NCI-H2107 (cell line): ENCODE data around the gene COL4A1.

ENCODE experiments used
- DNase-seq: peaks from one replicate; lab custom pipeline; 2025; lab: John Stamatoyannopoulos, UW

The COL4A1 gene

DNA sequence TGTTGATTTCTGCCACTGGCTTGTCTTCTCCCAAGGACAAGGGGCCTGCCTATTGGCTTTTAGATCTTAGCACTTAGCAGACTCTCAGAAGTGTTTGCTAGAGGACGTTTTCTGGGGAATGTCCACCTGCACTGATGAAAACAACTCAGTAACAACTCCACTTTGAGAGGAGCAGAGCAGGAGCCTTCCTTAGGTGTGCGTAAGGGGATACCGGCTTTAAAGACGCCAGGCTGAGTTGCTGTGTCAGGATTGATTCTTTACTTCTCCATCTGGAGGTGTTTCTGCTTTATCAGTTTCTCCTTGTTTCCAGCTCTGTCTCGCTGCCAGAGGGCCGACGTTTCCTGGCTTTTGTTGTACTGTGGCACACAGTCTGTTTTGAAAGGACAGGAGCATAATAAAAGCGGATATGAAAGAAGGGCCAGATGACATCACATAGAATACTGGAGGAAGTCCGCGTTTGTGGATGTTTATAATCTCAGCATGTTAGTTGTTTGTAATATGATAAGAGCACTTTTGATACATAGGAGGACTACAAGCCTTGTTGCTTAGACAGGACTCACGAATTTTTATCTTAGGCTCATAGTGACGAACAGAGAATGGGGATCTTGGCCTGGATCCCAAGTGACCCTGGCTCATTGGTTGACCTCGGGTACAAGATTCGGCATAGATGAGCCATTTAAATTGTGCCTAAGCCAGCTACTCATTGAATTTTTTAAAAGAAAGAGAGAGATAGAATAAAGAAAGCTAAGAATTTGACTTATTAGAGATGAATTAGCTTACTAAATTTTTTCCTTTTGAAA is 34.7 kb upstream of the COL4A1 start:
- DNase-seq = no peak

GRCh38 chr13:110340812-110341444 is 34.0 kb upstream of the COL4A1 start:
- no peak for DNase-seq

- no peak for DNase-seq
Measured at GRCh38 chr13:110339975-110340550, 33.1 kb upstream of the COL4A1 start.

DNA sequence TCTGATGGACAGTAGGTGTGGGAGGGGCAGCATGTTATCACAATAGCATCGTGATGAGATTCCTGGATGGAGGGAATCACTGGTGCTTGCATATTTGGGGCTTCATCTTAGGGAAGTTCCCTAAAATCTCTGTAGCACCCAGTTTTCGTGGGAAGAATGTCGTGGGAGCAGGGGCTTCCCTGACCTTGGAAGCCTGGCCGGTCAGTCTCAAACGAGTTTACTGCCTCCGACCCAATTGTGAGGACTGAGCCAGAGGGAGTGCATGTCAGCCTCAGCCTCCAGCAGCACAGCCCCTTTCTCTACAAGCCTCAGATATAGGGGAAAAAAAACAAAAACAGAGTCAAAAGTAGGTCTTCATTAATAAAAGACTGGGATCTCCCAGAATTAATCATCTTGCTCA is 32.3 kb upstream of the COL4A1 start:
- DNase-seq = no peak

DNA sequence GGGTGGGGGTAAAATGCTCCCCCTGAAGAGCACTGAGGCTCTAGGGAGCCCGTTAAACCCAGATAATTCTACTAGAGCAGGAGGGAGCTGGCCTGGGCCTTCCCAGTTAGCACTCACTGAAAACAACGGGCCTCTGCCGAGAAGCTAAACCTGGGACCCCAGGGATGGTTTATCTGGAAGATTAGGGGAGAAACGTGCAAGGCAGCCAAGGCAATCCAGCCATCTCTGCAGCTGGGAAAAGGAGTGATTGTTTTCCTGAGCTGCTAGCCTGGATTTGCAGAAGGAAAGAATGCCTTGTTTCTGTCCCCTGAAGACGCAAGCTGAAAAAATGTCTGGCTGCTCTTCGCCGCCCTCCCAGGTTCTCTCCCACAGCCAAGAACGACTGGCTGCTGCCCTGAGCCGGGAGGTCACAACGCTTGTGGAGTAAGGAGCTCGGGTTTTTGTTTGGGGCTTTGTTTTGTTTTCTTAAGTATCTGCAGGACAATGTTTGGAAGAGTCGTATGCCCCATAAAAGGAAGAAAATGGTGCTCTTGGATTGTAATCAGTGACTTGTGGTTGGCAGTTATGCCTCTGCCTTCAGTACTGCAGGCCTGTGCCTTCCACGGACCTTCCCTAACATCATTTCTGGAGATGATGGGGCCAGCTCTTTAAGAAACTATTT is 31.6 kb upstream of the COL4A1 start:
- DNase-seq = no peak

DNA sequence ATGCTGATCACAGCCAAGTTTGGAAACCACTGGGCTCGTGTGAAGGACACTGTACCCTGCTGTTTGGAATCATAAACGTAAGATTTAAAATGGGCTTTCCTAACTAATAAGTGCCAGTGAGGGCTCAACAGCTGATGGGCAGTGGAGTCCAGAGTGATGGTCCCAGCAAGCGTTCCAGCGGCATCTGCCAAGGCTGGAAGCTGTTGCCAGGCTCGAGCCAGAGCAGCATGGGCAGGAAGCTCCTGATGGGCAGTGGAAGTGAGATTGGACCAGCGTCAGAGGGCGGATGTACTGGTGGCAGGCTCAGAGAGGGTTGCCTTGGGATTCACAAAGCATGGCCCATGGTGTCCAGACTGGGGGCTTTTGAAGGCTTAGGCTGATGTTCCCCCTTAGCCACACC is 30.3 kb upstream of the COL4A1 start:
- DNase-seq = no peak

DNA sequence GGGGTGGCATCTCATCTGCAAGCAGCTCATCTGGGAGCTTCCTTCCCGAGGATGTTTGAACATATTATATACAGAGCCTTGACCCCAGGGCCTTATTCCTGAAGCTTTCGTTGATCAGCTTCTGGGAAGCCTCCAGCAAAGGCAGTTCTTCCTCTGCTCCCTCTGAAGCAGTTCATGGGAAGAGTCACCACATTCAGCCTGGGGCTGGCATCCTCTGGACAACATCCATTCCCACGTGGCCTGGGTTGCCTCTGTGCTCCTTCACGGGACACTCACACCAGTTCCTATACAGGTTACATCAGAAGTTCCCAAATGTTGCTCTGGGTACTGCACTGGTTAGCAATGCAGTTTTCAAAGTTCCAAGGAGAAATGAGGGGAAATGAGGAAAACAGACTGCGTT is 29.7 kb upstream of the COL4A1 start:
- DNase-seq = no peak

DNA sequence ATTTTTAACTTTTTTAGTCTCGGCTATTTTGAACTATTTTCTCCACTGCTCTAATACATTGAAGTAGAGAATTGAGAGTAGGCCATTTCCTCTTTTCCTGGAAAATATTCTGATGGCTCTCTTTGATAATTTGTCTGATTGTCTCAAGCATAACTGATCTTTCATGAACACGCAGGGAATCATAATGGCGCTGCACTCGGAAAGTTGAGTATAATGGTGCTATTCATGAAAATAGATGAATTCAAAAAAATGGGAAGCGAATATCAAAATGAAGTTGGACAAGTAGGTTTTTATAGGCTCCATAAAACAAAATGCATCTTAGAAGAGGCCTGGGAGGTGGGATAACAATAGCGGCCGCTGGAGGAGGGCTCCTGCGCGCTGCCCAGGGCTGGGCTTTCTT is 29.2 kb upstream of the COL4A1 start:
- DNase-seq = no peak

DNA sequence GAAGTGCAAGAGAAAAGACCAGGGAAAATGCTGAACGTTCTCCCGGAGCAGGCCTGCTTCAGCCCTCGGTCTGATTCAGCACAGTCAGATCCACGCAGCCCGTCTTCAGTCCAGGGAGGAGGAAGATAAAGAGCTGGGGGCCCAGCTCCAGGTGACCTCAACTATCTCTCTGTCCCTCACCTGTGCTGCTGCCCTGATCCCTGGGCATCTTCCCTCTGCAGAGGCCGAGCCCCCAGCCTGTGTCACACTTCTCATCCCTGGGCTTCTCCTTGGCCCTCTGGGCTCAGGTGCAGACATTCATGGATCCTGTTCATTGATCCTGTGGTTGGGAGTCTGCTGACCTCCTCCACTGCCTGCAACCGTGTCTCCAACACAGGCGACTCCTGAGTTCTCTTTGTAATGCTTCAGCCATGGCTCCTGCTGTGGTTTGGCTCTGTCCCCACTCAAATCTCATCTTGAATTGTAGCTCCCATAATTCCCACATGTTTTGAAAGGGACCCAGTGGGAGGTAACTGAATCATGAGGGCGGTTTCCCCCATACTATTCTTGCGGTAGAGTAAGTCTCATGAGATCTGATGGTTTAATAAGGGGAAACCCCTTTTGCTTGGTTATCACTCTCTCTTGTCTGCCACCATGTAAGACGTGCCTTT is 28.0 kb upstream of the COL4A1 start:
- DNase-seq = no peak

DNA sequence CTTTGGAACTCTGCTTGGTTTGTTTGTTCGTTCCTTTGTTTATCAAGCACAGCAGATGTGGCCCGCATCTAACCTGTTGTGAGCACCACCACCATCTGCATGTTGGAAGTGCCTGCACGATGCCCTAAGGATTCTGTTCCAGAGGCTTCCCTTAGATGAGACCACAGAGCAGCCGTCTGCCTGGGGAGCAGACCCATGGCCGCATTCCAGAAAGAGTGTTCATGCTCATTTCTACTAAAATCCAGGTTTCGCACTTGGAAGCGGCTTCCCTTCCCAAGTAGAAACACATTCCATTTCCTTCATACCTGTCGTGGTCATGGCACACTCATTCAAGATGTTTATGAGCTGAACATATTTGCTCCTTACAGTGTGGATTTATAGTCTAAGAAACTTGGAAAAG is 27.3 kb upstream of the COL4A1 start:
- no peak for DNase-seq

DNA sequence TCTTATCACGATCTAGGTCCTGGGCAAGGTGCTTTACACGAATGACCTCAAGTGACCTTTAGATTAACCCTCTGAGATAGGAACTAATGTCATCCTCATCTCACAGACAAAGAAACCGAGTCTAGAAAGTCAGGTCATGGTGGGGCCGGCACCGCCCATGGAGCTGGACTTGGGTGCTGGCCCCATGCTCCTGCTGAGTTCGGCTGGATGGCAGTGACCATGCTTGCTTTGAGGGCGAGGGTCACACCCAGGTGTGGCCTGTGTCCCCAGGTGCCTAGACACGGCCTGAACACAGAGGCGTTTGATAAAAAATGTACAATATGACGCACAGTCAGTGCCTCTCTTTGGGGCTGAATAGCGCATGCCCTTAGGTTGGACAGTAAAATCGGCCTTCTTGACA is 26.9 kb upstream of the COL4A1 start:
- DNase-seq = no peak

- DNase-seq = no peak
Measured at GRCh38 chr13:110332750-110333149, 25.8 kb upstream of the COL4A1 start.

GRCh38 chr13:110331362-110331761 is 24.4 kb upstream of the COL4A1 start:
- no peak for DNase-seq

- DNase-seq = no peak
Measured at GRCh38 chr13:110330491-110331011, 23.6 kb upstream of the COL4A1 start.

DNA sequence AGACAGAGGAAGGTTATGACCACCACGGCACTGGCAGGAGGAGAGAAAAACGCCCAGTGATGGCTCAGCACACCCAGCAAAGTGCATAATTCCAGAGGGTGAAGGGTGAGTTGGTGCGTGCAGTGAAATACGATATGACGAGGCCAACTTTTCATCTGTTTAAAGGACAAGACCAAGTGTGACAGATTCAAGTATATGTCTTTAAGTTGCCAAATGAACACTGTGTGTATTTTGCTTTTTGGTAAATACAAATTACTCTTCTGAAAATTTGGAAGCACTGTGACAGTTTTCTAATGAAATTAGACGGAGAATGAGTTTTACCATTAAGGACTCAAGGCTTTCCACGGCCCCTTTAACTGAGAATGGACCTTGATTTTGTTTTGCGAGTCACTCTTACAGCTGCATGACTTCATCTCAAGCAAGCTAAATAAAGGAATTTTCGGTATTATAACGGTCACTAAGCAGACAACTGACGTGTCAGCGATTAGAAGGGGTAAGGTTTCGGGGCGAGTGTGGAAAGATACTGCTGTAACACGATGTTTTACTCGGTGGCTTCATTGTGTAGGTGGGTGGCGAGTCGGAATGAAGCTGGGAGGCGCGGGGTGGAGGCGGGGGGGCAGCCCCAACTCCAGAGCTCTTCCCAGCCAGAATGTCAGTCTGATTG is 23.0 kb upstream of the COL4A1 start:
- no peak for DNase-seq

DNA sequence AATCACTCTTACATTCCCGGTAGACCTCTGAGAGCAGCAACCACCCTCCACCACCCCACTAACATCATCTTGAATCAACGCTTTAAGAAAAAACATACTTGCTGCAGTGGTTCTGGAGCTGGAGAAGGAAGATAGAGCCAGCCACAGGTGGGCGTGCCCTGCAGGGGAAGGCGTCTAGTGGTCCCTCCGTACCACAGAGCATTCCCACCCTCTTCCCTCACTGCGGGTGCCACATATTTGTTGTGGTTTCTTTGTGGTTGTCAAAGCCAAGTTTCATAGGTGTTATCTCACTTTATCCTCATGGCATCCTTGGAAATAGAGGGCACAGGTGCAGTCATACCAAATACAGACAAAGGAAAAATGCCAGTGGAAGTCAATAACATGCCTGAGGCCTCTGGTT is 22.3 kb upstream of the COL4A1 start:
- DNase-seq = no peak

- DNase-seq = no peak
Measured at GRCh38 chr13:110328573-110328972, 21.6 kb upstream of the COL4A1 start.

DNA sequence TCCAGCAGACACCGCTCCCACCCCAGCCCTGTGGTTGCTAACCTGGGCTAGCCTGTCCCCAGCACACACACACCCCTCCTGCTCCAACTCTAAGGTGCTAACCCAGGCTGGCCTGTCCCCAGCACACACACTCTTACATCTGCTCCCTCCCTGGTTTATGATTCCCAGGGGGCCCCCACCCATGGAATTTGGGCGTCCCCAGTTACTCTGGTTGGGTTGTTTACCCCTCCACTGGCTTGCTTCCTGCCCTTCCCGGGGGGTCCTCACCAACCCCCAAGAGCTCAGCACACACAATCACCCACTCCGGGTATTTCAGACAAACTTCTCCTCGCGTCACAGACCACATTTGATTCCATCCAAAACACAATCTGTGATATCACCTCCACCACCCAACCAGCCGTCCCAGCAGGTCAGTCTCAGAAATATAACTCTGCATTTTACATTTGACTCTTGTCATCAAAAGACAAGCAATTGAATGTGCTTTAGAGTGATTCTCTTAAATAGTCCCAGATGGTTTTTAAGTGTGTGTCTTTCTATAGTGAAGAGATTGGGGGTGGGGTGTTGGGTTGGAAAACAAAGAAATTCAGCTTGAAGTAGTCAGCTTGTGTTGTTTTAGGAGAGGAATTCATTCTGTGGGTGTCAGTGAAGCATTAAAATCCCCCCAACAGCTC is 20.2 kb upstream of the COL4A1 start:
- DNase-seq = no peak

- DNase-seq = no peak
Measured at GRCh38 chr13:110326263-110326904, 19.4 kb upstream of the COL4A1 start.

DNA sequence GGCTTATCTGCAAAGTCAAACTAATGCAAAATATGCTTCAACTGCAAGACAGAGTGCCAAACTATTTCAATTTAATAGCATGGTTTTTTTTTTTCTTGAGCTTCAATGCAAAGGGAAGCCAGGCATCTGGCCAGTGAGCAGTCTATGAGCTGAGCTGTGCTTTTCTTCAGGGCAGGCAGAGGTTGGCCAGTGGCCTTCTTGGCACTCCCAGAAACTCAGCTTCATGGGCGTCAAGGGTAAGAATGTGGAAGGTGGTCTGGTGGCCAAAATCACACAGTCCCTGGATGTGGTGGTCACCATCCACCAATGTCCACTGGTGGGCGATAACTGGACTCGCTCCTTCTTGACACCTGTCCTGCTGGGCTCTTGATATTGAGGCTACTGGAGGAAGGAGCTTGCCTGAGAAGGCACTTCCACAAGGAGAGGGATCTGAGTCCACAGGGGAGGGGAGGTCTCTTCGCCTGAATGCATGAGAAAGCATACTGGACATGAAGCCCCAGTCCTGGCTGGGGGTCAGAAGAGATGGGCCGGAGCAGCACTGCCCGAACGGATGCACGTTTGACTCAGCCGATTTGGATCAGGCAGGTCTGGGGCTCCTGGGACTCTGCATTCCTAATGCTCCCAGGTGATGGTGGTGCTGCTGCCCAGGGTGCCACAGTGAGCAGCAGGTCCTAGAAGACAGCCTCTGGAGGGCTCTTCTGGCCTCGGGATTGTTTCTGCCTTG is 17.2 kb upstream of the COL4A1 start:
- no peak for DNase-seq
